Measurements from ENCODE around the gene SLC30A7.
"Not testable (repeated sequence)": the region's sequence is repeated elsewhere in the genome, so short reads cannot be mapped to it uniquely, and the experiment has no call there.

SLC30A7 gene, protein sequence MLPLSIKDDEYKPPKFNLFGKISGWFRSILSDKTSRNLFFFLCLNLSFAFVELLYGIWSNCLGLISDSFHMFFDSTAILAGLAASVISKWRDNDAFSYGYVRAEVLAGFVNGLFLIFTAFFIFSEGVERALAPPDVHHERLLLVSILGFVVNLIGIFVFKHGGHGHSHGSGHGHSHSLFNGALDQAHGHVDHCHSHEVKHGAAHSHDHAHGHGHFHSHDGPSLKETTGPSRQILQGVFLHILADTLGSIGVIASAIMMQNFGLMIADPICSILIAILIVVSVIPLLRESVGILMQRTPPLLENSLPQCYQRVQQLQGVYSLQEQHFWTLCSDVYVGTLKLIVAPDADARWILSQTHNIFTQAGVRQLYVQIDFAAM

DNA sequence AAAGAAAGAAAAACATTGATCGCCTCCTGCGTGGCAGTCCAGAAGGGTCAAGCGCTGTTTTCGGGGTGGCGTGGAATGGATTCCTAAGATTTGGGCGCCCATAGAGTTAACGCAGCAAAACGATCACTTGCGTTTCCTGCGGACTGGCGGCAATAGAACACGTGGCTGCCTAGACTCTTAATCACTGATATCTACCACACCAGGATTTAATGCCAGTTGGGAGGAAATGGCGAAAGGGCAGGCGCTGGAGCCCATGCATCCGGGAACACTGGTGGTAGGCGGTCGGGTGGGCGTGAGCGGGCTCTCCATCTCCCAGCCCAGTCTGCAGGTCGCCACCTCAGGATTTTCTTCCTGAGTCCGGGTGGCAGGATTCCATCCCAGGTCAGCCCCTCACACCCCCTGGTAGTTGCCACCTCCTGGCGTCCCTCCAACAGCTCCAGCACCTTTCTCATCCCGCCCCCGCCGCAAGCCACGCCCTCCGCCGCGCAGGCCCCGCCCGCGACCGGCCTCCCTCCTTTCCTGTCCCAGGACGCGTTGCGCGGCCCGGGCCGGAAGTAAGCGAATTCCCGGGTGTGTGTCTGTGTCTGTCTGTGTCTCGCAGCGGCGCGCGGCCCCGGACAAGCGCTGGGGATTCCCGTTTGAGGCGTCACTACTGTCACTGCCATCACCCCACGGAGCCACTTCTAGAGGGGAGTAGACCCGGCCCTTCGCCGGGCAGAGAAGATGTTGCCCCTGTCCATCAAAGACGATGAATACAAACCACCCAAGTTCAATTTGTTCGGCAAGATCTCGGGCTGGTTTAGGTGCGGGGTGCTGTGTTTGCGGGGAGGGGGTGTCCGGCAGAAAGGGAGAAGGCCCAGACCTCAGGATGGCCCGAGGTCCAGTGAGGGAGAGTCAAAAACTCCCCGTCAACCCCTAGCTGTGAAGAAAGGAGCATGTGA is at the start of gene SLC30A7:
Gene SLC30A7, plus strand, starts transcription at position 551 of the 941 bp plus-strand sequence. Its CDS starts 173 bp downstream, at position 724.
- Histone ChIP-seq H3K27ac (peak within 1 kb of the TSS; percentile 96), H3K36me3 (replicated peaks) (peaks cover 6% of the 10 kb centered on the region), H3K4me3 (ENCODE audit: low read depth, low read length) (peak within 1 kb of the TSS; percentile 96), H3K27me3 (replicated peaks) (no peaks in the 10 kb centered on the region)
- peak; percentile 90 for DNase-seq
- in situ Hi-C loops (cut with HindIII; ENCODE audit: low pct_ligation_motif_present, low sequenced_read_pairs) = no loop called here
- TF ChIP-seq, protein P1, sequence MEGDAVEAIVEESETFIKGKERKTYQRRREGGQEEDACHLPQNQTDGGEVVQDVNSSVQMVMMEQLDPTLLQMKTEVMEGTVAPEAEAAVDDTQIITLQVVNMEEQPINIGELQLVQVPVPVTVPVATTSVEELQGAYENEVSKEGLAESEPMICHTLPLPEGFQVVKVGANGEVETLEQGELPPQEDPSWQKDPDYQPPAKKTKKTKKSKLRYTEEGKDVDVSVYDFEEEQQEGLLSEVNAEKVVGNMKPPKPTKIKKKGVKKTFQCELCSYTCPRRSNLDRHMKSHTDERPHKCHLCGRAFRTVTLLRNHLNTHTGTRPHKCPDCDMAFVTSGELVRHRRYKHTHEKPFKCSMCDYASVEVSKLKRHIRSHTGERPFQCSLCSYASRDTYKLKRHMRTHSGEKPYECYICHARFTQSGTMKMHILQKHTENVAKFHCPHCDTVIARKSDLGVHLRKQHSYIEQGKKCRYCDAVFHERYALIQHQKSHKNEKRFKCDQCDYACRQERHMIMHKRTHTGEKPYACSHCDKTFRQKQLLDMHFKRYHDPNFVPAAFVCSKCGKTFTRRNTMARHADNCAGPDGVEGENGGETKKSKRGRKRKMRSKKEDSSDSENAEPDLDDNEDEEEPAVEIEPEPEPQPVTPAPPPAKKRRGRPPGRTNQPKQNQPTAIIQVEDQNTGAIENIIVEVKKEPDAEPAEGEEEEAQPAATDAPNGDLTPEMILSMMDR (IDR thresholded peaks at IDR 0.05; ENCODE audit: low read depth, low read length, missing control alignments) = no peak

DNA sequence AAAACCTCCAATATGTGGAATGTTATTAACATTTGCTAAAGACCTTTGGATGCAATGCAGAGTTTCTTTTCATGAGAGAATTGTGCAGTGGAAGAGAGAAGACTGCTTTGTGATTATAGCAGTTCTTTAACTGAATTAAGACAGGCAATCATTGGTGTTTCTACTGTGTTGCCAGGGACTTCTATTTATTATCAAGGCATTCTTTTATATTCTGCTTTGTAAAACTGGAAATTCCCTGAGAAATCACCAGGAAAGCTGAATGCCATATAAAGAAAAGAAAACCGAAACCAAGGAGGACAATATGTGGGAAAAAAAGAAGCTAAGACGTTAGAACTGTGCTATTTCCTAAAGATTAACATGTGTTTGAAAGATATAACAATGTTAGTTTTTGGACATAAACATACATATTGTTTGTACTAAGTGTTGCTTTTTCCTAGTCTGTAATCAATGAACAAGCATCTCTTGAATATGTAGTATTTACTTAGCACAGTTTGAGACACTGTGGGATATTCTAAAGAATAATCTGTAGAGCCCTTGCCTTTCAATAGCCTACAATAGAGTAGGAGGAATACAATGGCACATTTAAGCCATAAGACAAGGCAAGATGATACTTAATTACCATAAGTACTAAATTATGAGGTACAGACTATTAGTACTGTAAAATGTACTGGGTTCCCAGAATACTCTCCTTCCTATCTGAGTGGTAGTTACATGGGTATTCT is 48.4 kb upstream of the SLC30A7 start:
- TF ChIP-seq, protein P1 (IDR thresholded peaks at IDR 0.05; ENCODE audit: low read depth, low read length, missing control alignments) = no peak
- Histone ChIP-seq H3K36me3 (replicated peaks) (no peaks in the 10 kb centered on the region), H3K27ac (peak overlapping the region; percentile 3), H3K4me3 (ENCODE audit: low read depth, low read length) (no peak overlapping the region), H3K27me3 (replicated peaks) (no peaks in the 10 kb centered on the region)
- DNase-seq = no peak
- in situ Hi-C loops (cut with HindIII; ENCODE audit: low pct_ligation_motif_present, low sequenced_read_pairs) = no loop called here

DNA sequence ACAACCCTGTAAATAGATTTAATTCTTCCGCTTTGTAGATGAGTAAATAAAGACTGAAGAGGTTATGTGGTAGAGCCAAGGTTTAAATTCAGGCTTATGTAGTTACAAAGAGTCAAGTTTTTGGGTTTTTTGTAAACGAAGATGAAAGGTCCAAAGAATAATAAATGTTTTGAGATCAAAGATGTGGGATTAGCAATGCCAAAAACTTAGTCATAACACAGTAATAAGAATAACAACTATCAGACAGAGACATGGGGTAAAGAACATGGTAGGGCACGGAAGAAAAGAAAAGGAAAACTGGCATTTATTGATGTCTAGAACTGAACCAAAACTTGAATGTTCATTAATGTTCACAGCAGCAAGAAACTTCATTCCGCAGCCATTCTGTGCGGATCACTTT is 44.2 kb upstream of the SLC30A7 start:
- H3K27me3 ChIP-seq (replicated peaks) = no peaks in the 10 kb centered on the region
- TF ChIP-seq, protein P1 (IDR thresholded peaks at IDR 0.05; ENCODE audit: low read depth, low read length, missing control alignments) = no peak
- DNase-seq = no peak
- H3K27ac ChIP-seq = no peak overlapping the region
- in situ Hi-C loops (cut with HindIII; ENCODE audit: low pct_ligation_motif_present, low sequenced_read_pairs) = loop anchor here (25.0 kb wide), 1 partner anchor 389 kb away; no protein-coding TSS in a partner anchor
- H3K4me3 ChIP-seq (ENCODE audit: low read depth, low read length) = no peak overlapping the region
- no peaks in the 10 kb centered on the region for H3K36me3 ChIP-seq (replicated peaks)

DNA sequence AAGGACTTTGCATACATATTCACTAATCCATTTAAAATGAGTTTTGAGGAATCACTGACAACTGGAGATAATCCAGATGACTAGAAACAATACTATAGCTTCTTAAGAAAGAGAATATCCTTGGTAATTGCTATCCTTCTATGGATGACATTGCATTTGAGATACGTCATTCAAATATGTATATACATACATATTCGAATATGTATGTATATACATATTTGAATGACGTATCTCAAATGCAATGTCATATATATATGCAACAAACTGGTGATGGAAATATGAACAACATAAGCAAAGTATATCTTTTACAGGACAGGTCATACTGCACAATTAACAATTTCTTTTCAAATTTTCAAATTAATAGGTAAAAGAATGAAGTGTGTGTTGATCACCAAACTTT is 42.9 kb upstream of the SLC30A7 start:
- Histone ChIP-seq H3K36me3 (replicated peaks) (no peaks in the 10 kb centered on the region), H3K27me3 (replicated peaks) (no peaks in the 10 kb centered on the region), H3K4me3 (ENCODE audit: low read depth, low read length) (no peak overlapping the region), H3K27ac (no peak overlapping the region)
- in situ Hi-C loops (cut with HindIII; ENCODE audit: low pct_ligation_motif_present, low sequenced_read_pairs) = loop anchor here (25.0 kb wide), 1 partner anchor 391 kb away; no protein-coding TSS in a partner anchor
- no peak for DNase-seq
- TF ChIP-seq, protein P1 (IDR thresholded peaks at IDR 0.05; ENCODE audit: low read depth, low read length, missing control alignments) = no peak

DNA sequence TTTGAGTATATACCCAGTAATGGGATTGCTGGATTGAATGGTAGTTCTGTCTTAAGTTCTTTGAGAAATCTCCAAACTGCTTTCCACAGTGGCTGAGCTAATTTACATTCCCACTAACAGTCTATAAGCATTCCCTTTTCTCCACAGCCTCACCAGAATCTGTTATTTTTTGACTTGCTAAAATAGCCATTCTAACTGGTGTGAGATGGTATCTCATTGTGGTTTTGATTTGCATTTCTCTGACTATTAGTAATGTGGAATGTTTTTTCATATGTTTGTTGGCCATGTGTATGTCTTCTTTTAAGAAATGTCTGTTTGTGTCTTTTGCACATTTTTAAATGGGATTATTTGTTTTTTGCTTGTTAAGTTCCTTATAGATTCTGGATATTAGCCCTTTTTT is 40.8 kb upstream of the SLC30A7 start:
- DNase-seq; H3K27ac ChIP-seq; H3K27me3 ChIP-seq (replicated peaks); H3K36me3 ChIP-seq (replicated peaks); H3K4me3 ChIP-seq (ENCODE audit: low read depth, low read length): not testable (repeated sequence)
- in situ Hi-C loops (cut with HindIII; ENCODE audit: low pct_ligation_motif_present, low sequenced_read_pairs) = loop anchor here (25.0 kb wide), 1 partner anchor 393 kb away; no protein-coding TSS in a partner anchor
